Measurements from ENCODE around the gene STAM. TPM values are rescaled to one million over a fixed set of nuclear protein-coding genes. Genes with fewer than 3 reads are reported as not detected.

The STAM gene
- total RNA-seq, 2 experiments from 2014 or later = 52.4 to 53.3 TPM

DNA sequence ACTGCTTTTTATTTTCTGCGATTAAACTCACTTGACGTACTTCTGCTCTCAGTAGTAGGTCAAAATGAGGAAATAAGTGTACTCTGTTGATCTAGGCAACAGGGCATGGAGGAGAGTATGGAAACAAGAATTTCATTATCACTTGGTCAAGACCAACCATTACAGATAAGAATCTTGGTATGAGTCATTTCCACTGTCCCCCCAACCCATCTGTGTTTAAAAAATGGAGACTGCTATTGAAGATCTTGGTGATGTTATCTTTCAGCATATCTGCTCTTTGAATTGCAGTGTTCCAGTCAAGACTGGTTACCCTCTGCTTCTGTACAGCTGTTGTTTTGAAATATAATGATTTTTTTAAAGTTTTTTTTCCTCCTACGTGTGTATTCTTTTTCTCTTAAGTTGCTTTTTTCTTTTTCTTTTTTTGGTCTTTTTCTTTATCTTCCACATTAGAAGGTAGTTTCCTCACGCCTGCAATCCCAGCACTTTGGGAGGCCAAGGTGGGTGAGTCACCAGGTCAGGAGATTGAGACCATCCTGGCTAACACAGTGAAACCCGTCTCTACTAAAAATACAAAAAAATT, 11.7 kb downstream of the STAM start:
- H3K27me3 Mint-ChIP-seq = no peaks in the 10 kb centered on the region
- intact Hi-C loops (cut with DNase I, micrococcal nuclease) = no loop called here
- Histone ChIP-seq H3K9me3 (ENCODE audit: control insufficient read depth in 1 of 2, insufficient read depth in 1 of 2, low read length in 2 of 2) (peaks cover 0 to 14% of the 10 kb centered on the region in 2 experiments), H3K27me3 (ENCODE audit: control insufficient read depth in 1 of 2, insufficient read depth in 2 of 2, low read length in 2 of 2) (no peaks in the 10 kb centered on the region), H3K4me1 (ENCODE audit: insufficient read depth, low read length) (peaks cover 10% of the 10 kb centered on the region), H3K36me3 (ENCODE audit: insufficient read depth, low read length) (peaks cover 15% of the 10 kb centered on the region), H3K4me3 (ENCODE audit: low read length) (peak overlapping the region; percentile 15), H3K27ac (ENCODE audit: low read depth in 1 of 2, low read length in 2 of 2) (peak overlapping the region in 1 of 2 donors; percentile 46)
- peak overlapping the region; percentile 22 for H3K4me3 Mint-ChIP-seq
- H3K9me3 Mint-ChIP-seq = peaks cover 3% of the 10 kb centered on the region
- DNase-seq = peak in 3 of 14 experiments; percentile 38 to 52 (median 47)
- peak overlapping the region; percentile 61 for H3K27ac Mint-ChIP-seq
- peak; percentile 54 for ATAC-seq (ENCODE audit: poor library complexity)
- CTCF ChIA-PET = no interaction called here
- TF ChIP-seq CTCF (IDR thresholded peaks at IDR 0.05) = no peak
- H3K36me3 Mint-ChIP-seq (ENCODE audit: low read depth) = peaks cover 77% of the 10 kb centered on the region
- peaks cover 74% of the 10 kb centered on the region for H3K4me1 Mint-ChIP-seq (ENCODE audit: low read depth)
- POLR2A ChIA-PET = interaction anchor here (0.7 to 2.7 kb wide), 2 partner anchors 11 to 29 kb away, joined by 3 to 19 read pairs; partner anchors contain the start of gene STAM

- peak overlapping the region; percentile 15 for H3K4me3 ChIP-seq (ENCODE audit: low read length)
- ATAC-seq (ENCODE audit: poor library complexity) (no peak), DNase-seq (no peak)
- H3K4me1 ChIP-seq (ENCODE audit: insufficient read depth, low read length) = peaks cover 10% of the 10 kb centered on the region
- H3K27me3 Mint-ChIP-seq = no peaks in the 10 kb centered on the region
- peak overlapping the region; percentile 18 for H3K4me3 Mint-ChIP-seq
- H3K36me3 Mint-ChIP-seq (ENCODE audit: low read depth) = peaks cover 78% of the 10 kb centered on the region
- H3K27ac ChIP-seq (ENCODE audit: low read depth in 1 of 2, low read length in 2 of 2) = no peak overlapping the region
- intact Hi-C loops (cut with DNase I, micrococcal nuclease) = no loop called here
- no peak for TF ChIP-seq CTCF (IDR thresholded peaks at IDR 0.05)
- H3K27me3 ChIP-seq (ENCODE audit: control insufficient read depth in 1 of 2, insufficient read depth in 2 of 2, low read length in 2 of 2) = no peaks in the 10 kb centered on the region
- ChIA-PET POLR2A (interaction anchor here (2.7 kb wide), 1 partner anchor 12 kb away, joined by 19 read pairs; the partner anchor contains the start of gene STAM), CTCF (no interaction called here)
- peaks cover 18% of the 10 kb centered on the region for H3K36me3 ChIP-seq (ENCODE audit: insufficient read depth, low read length)
- peaks cover 74% of the 10 kb centered on the region for H3K4me1 Mint-ChIP-seq (ENCODE audit: low read depth)
- peaks cover 3% of the 10 kb centered on the region for H3K9me3 Mint-ChIP-seq
- H3K9me3 ChIP-seq (ENCODE audit: control insufficient read depth in 1 of 2, insufficient read depth in 1 of 2, low read length in 2 of 2) = peaks cover 0 to 14% of the 10 kb centered on the region in 2 experiments
- peak overlapping the region; percentile 61 for H3K27ac Mint-ChIP-seq
Observed at GRCh38 chr10:17657103-17657500, 13.2 kb downstream of the STAM start.

GRCh38 chr10:17659365-17659764, 15.4 kb downstream of the STAM start:
- H3K27ac Mint-ChIP-seq = peak overlapping the region; percentile 9
- ChIA-PET CTCF (interaction anchor here (0.7 kb wide), 1 partner anchor 8 kb away, joined by 3 read pairs; no protein-coding TSS in a partner anchor), POLR2A (interaction anchor here (3.0 kb wide), 1 partner anchor 11 kb away, joined by 12 read pairs; no protein-coding TSS in a partner anchor)
- intact Hi-C loops (cut with DNase I, micrococcal nuclease) = no loop called here
- H3K27ac ChIP-seq (ENCODE audit: low read depth in 1 of 2, low read length in 2 of 2) = no peak overlapping the region
- DNase-seq (no peak), ATAC-seq (ENCODE audit: poor library complexity) (no peak)
- peaks cover 76% of the 10 kb centered on the region for H3K4me1 Mint-ChIP-seq (ENCODE audit: low read depth)
- peaks cover 3% of the 10 kb centered on the region for H3K36me3 ChIP-seq (ENCODE audit: insufficient read depth, low read length)
- no peaks in the 10 kb centered on the region for H3K27me3 ChIP-seq (ENCODE audit: control insufficient read depth in 1 of 2, insufficient read depth in 2 of 2, low read length in 2 of 2)
- no peak overlapping the region for H3K4me3 Mint-ChIP-seq
- no peak for TF ChIP-seq CTCF (IDR thresholded peaks at IDR 0.05)
- no peaks in the 10 kb centered on the region for H3K9me3 ChIP-seq (ENCODE audit: control insufficient read depth in 1 of 2, insufficient read depth in 1 of 2, low read length in 2 of 2)
- no peaks in the 10 kb centered on the region for H3K27me3 Mint-ChIP-seq
- H3K4me1 ChIP-seq (ENCODE audit: insufficient read depth, low read length) = peaks cover 10% of the 10 kb centered on the region
- no peaks in the 10 kb centered on the region for H3K9me3 Mint-ChIP-seq
- H3K36me3 Mint-ChIP-seq (ENCODE audit: low read depth) = peaks cover 67% of the 10 kb centered on the region
- no peak overlapping the region for H3K4me3 ChIP-seq (ENCODE audit: low read length)
